Astrocyte of the spinal cord (primary cell): ENCODE results near the gene ZKSCAN2.

ENCODE experiments used
- DNase-seq: peaks from one replicate; pipeline ENCODE4 v3.0.0; 2011; ENCODE audit warnings: low read depth, low spot score
- H3K4me3 ChIP-seq: 2 replicates; pipeline ENCODE4 v1.5.1; 2011; ENCODE audit warnings: low read depth, mild to moderate bottlenecking, low read length, moderate library complexity
- CTCF ChIP-seq: IDR thresholded peaks from 2 replicates; pipeline ENCODE4 v1.5.1; 2012; ENCODE audit warnings: low read depth, mild to moderate bottlenecking, low read length, inconsistent platforms
- in situ Hi-C: cut with HindIII; loops from 2 replicates; pipeline ENCODE4 v1.10.0; 2017; ENCODE audit warnings: low sequenced_read_pairs

ZKSCAN2 gene

GRCh38 chr16:25258861-25259179, 1.2 kb upstream of the ZKSCAN2 start:
- DNase-seq: no peak
- peak overlapping the region; percentile 79 for H3K4me3 ChIP-seq
- no peak for TF ChIP-seq CTCF
- in situ Hi-C loops: no loop called here

GRCh38 chr16:25257956-25258860, 563 bp upstream of the ZKSCAN2 start:
- H3K4me3 ChIP-seq: peak overlapping the region; percentile 79
- DNase-seq: peak; percentile 90
- in situ Hi-C loops: no loop called here
- no peak for TF ChIP-seq CTCF

- in situ Hi-C loops: no loop called here
- DNase-seq: peak; percentile 20
- no peak for TF ChIP-seq CTCF
- peak overlapping the region; percentile 79 for H3K4me3 ChIP-seq
These were observed 763 bp downstream of the ZKSCAN2 start for GRCh38 chr16:25256695-25257469.

- in situ Hi-C loops: no loop called here
- no peak for DNase-seq
- H3K4me3 ChIP-seq: no peak overlapping the region
- TF ChIP-seq CTCF: no peak
These were observed 4.3 kb downstream of the ZKSCAN2 start for GRCh38 chr16:25253322-25253721.

GRCh38 chr16:25250467-25250866, 7.2 kb downstream of the ZKSCAN2 start:
- in situ Hi-C loops: no loop called here
- DNase-seq: no peak
- TF ChIP-seq CTCF: no peak
- no peak overlapping the region for H3K4me3 ChIP-seq

- no peak for TF ChIP-seq CTCF
- in situ Hi-C loops: no loop called here
- DNase-seq: no peak
- no peak overlapping the region for H3K4me3 ChIP-seq
These were observed 21.7 kb downstream of the ZKSCAN2 start for GRCh38 chr16:25235991-25236390.
